ENCODE results near the gene CRMP1. TPM values are rescaled to one million over a fixed set of nuclear protein-coding genes. Genes with fewer than 3 reads are reported as not detected.

Gene CRMP1
- polyA plus RNA-seq, 1 donor (not counting 4 experiments of a cell fraction or from before 2014, with no cell fraction given): 0.03 TPM

DNA sequence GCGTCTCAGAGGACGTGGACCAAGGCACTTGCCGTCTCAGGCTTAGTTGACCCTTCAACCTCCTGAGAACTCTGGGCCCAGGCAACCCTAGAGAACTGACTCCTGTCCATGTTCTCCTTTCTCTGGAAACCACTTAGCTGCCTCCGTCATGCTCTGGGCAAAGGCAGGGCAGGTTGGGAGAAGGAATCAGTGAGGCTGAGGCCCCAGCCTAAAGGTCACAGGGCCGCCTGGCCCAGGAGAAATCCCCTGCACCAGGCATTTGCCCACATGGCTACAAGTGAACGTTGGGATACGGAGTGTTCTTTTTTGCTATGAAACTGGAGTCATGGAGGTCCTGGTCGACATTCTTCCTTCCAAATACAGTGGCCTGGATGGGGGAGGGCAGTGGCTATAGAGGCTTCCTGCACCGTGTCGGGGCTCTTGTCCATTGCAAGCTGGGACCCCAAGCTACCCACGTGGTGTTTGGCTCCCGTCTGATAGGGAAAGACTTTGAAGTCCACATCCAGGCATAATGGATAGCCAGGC, 76.0 kb downstream of the CRMP1 start:
- Histone ChIP-seq H3K4me2 (ENCODE audit: control insufficient read depth, extremely low read depth, insufficient read depth, low read depth, low read length) (no peak overlapping the region), H3K27me3 (ENCODE audit: control insufficient read depth, extremely low read depth, insufficient read depth, low read length) (no peaks in the 10 kb centered on the region), H3K36me3 (ENCODE audit: control insufficient read depth in 2 of 2, extremely low read depth in 1 of 2, insufficient read depth in 2 of 2, low read length in 2 of 2) (peaks cover 36 to 48% of the 10 kb centered on the region in 2 experiments), H3K4me3 (ENCODE audit: control insufficient read depth in 2 of 3, extremely low read depth in 1 of 3, insufficient read depth in 2 of 3, low read depth in 1 of 3, low read length in 3 of 3) (no peak overlapping the region), H3K79me2 (ENCODE audit: control insufficient read depth, insufficient read depth, low read length) (no peaks in the 10 kb centered on the region), H3K27ac (ENCODE audit: control insufficient read depth, insufficient read depth, low read length) (no peak overlapping the region), H2AFZ (ENCODE audit: control insufficient read depth, low read length) (no peak overlapping the region), H3K9me3 (ENCODE audit: control insufficient read depth, low read depth, low read length) (no peaks in the 10 kb centered on the region), H3K9me1 (ENCODE audit: control insufficient read depth, extremely low read depth, insufficient read depth, low read length) (no peaks in the 10 kb centered on the region), H3K4me1 (ENCODE audit: control insufficient read depth, extremely low read depth, insufficient read depth, low read length) (no peaks in the 10 kb centered on the region), H4K20me1 (ENCODE audit: control insufficient read depth, extremely low read depth, insufficient read depth, low read length) (peaks cover 3% of the 10 kb centered on the region), H3K9ac (ENCODE audit: control insufficient read depth, extremely low read depth, insufficient read depth, low read length) (no peak overlapping the region)
- DNase-seq (ENCODE audit: low read depth, low spot score): no peak
- dilution Hi-C loops (cut with MboI; ENCODE audit: extremely low pct_ligation_motif_present, low sequenced_read_pairs): no loop called here
- TF ChIP-seq, protein P1, sequence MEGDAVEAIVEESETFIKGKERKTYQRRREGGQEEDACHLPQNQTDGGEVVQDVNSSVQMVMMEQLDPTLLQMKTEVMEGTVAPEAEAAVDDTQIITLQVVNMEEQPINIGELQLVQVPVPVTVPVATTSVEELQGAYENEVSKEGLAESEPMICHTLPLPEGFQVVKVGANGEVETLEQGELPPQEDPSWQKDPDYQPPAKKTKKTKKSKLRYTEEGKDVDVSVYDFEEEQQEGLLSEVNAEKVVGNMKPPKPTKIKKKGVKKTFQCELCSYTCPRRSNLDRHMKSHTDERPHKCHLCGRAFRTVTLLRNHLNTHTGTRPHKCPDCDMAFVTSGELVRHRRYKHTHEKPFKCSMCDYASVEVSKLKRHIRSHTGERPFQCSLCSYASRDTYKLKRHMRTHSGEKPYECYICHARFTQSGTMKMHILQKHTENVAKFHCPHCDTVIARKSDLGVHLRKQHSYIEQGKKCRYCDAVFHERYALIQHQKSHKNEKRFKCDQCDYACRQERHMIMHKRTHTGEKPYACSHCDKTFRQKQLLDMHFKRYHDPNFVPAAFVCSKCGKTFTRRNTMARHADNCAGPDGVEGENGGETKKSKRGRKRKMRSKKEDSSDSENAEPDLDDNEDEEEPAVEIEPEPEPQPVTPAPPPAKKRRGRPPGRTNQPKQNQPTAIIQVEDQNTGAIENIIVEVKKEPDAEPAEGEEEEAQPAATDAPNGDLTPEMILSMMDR (optimal IDR thresholded peaks at IDR 0.05 in 1 of 3, IDR thresholded peaks at IDR 0.05 in 1 of 3, conservative IDR thresholded peaks at IDR 0.05 in 1 of 3; ENCODE audit: extremely low read depth in 1 of 3, insufficient read depth in 2 of 3, low read length in 3 of 3): no peak
- no peak for TF ChIP-seq EZH2 (IDR thresholded peaks at IDR 0.05; ENCODE audit: low read length)
- FAIRE-seq: no peak

DNA sequence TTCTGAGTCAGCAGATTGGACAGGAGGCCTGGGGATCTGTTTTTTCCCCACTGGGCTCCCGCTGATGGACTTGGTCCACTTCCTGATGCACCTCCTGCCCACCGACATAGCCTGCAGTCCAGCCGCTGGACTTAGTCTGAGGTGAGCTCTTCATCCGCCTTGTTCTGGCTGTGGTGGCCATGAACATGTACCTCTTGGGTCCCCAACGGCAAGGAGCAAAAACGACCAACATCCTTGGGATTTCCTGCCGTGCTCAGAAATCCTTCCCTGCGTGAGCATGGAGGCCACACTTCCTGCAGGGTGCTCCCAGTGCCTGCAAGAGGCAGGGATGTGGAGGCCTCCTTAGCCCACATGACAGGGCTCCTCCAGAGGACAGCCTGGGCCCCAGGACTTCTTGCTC, 76.8 kb downstream of the CRMP1 start:
- TF ChIP-seq, protein P1 (optimal IDR thresholded peaks at IDR 0.05 in 1 of 3, IDR thresholded peaks at IDR 0.05 in 1 of 3, conservative IDR thresholded peaks at IDR 0.05 in 1 of 3; ENCODE audit: extremely low read depth in 1 of 3, insufficient read depth in 2 of 3, low read length in 3 of 3): no peak
- no peak for TF ChIP-seq EZH2 (IDR thresholded peaks at IDR 0.05; ENCODE audit: low read length)
- H3K4me3 ChIP-seq (ENCODE audit: control insufficient read depth in 2 of 3, extremely low read depth in 1 of 3, insufficient read depth in 2 of 3, low read depth in 1 of 3, low read length in 3 of 3): no peak overlapping the region
- no peak overlapping the region for H2AFZ ChIP-seq (ENCODE audit: control insufficient read depth, low read length)
- FAIRE-seq (no peak), DNase-seq (ENCODE audit: low read depth, low spot score) (no peak)
- H3K27me3 ChIP-seq (ENCODE audit: control insufficient read depth, extremely low read depth, insufficient read depth, low read length): no peaks in the 10 kb centered on the region
- dilution Hi-C loops (cut with MboI; ENCODE audit: extremely low pct_ligation_motif_present, low sequenced_read_pairs): no loop called here
- no peak overlapping the region for H3K27ac ChIP-seq (ENCODE audit: control insufficient read depth, insufficient read depth, low read length)
- no peak overlapping the region for H3K4me2 ChIP-seq (ENCODE audit: control insufficient read depth, extremely low read depth, insufficient read depth, low read depth, low read length)
- no peaks in the 10 kb centered on the region for H3K9me3 ChIP-seq (ENCODE audit: control insufficient read depth, low read depth, low read length)
- no peaks in the 10 kb centered on the region for H3K79me2 ChIP-seq (ENCODE audit: control insufficient read depth, insufficient read depth, low read length)
- H3K36me3 ChIP-seq (ENCODE audit: control insufficient read depth in 2 of 2, extremely low read depth in 1 of 2, insufficient read depth in 2 of 2, low read length in 2 of 2): peaks cover 32 to 50% of the 10 kb centered on the region in 2 experiments
- H3K9ac ChIP-seq (ENCODE audit: control insufficient read depth, extremely low read depth, insufficient read depth, low read length): no peak overlapping the region
- H3K9me1 ChIP-seq (ENCODE audit: control insufficient read depth, extremely low read depth, insufficient read depth, low read length): no peaks in the 10 kb centered on the region
- H4K20me1 ChIP-seq (ENCODE audit: control insufficient read depth, extremely low read depth, insufficient read depth, low read length): peaks cover 3% of the 10 kb centered on the region
- H3K4me1 ChIP-seq (ENCODE audit: control insufficient read depth, extremely low read depth, insufficient read depth, low read length): no peaks in the 10 kb centered on the region

Measured in keratinocyte (primary cell).